H1 (cell line): ENCODE data around the gene SMG5. TPM values are rescaled to one million over a fixed set of nuclear protein-coding genes. Genes with fewer than 3 reads are reported as not detected.

ENCODE experiments used
- CTBP2 ChIP-seq: IDR thresholded peaks from 2 replicates; pipeline ENCODE4 v1.7.0; 2011; ENCODE audit warnings: borderline replicate concordance, mild to moderate bottlenecking, moderate library complexity, mixed read lengths, low read length; ENCODE audit not compliant: insufficient read depth, insufficient read length
- polyA plus RNA-seq, 7 experiments: library from polyadenylated mRNA; depleted of rRNA in 3 of 7; stranded (reverse) in 5 of 7; unstranded in 2 of 7; fragments of >200 nt in 5 of 7; fragments of 200-250 nt in 2 of 7; gene quantifications; 1 replicate in 5 of 7; 2 replicates in 1 of 7; 4 replicates in 1 of 7; pipeline versions ENCODE4 v1.2.1 to v1.2.3, GENCODE V29; 2011 to 2013; ENCODE audit warnings: missing spikeins in 2 of 7, mixed read lengths in 2 of 7
- total RNA-seq: library from RNA; stranded (reverse); fragmentation: NEBNext Ultra II Directional; extraction: Animal tissue kit (Norgen Biotek cat#: 25700); gene quantifications from 2 replicates; pipeline ENCODE4 v1.2.1, GENCODE V29; 2021
- TF ChIP-seq, protein P1 (sequence below): fragments of 300-600 bp; sonication (generic); IDR thresholded peaks from 2 replicates; pipeline ENCODE4 v1.7.1; 2012; ENCODE audit warnings: low read length, moderate library complexity, mild to moderate bottlenecking, inconsistent platforms; ENCODE audit not compliant: insufficient replicate concordance

Gene SMG5
- total and polyA plus RNA-seq, 2 of the 8 experiments (the other 6 are each of a cell fraction or from before 2014, with no cell fraction given): 32.7 to 98.0 TPM

GRCh38 chr1:156283521-156283920 is 896 bp upstream of the SMG5 start (continued):
- TF ChIP-seq, protein P1, sequence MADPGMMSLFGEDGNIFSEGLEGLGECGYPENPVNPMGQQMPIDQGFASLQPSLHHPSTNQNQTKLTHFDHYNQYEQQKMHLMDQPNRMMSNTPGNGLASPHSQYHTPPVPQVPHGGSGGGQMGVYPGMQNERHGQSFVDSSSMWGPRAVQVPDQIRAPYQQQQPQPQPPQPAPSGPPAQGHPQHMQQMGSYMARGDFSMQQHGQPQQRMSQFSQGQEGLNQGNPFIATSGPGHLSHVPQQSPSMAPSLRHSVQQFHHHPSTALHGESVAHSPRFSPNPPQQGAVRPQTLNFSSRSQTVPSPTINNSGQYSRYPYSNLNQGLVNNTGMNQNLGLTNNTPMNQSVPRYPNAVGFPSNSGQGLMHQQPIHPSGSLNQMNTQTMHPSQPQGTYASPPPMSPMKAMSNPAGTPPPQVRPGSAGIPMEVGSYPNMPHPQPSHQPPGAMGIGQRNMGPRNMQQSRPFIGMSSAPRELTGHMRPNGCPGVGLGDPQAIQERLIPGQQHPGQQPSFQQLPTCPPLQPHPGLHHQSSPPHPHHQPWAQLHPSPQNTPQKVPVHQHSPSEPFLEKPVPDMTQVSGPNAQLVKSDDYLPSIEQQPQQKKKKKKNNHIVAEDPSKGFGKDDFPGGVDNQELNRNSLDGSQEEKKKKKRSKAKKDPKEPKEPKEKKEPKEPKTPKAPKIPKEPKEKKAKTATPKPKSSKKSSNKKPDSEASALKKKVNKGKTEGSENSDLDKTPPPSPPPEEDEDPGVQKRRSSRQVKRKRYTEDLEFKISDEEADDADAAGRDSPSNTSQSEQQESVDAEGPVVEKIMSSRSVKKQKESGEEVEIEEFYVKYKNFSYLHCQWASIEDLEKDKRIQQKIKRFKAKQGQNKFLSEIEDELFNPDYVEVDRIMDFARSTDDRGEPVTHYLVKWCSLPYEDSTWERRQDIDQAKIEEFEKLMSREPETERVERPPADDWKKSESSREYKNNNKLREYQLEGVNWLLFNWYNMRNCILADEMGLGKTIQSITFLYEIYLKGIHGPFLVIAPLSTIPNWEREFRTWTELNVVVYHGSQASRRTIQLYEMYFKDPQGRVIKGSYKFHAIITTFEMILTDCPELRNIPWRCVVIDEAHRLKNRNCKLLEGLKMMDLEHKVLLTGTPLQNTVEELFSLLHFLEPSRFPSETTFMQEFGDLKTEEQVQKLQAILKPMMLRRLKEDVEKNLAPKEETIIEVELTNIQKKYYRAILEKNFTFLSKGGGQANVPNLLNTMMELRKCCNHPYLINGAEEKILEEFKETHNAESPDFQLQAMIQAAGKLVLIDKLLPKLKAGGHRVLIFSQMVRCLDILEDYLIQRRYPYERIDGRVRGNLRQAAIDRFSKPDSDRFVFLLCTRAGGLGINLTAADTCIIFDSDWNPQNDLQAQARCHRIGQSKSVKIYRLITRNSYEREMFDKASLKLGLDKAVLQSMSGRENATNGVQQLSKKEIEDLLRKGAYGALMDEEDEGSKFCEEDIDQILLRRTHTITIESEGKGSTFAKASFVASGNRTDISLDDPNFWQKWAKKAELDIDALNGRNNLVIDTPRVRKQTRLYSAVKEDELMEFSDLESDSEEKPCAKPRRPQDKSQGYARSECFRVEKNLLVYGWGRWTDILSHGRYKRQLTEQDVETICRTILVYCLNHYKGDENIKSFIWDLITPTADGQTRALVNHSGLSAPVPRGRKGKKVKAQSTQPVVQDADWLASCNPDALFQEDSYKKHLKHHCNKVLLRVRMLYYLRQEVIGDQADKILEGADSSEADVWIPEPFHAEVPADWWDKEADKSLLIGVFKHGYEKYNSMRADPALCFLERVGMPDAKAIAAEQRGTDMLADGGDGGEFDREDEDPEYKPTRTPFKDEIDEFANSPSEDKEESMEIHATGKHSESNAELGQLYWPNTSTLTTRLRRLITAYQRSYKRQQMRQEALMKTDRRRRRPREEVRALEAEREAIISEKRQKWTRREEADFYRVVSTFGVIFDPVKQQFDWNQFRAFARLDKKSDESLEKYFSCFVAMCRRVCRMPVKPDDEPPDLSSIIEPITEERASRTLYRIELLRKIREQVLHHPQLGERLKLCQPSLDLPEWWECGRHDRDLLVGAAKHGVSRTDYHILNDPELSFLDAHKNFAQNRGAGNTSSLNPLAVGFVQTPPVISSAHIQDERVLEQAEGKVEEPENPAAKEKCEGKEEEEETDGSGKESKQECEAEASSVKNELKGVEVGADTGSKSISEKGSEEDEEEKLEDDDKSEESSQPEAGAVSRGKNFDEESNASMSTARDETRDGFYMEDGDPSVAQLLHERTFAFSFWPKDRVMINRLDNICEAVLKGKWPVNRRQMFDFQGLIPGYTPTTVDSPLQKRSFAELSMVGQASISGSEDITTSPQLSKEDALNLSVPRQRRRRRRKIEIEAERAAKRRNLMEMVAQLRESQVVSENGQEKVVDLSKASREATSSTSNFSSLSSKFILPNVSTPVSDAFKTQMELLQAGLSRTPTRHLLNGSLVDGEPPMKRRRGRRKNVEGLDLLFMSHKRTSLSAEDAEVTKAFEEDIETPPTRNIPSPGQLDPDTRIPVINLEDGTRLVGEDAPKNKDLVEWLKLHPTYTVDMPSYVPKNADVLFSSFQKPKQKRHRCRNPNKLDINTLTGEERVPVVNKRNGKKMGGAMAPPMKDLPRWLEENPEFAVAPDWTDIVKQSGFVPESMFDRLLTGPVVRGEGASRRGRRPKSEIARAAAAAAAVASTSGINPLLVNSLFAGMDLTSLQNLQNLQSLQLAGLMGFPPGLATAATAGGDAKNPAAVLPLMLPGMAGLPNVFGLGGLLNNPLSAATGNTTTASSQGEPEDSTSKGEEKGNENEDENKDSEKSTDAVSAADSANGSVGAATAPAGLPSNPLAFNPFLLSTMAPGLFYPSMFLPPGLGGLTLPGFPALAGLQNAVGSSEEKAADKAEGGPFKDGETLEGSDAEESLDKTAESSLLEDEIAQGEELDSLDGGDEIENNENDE: no peak
- no peak for TF ChIP-seq CTBP2
